Panc1 (cell line): ENCODE measurements around the gene RFX2.

Experiments used
- CTCF ChIP-seq: fragments of 450-650 bp; IDR thresholded peaks from 2 replicates; pipeline ENCODE4 v1.5.1; 2017; ENCODE audit warnings: mild to moderate bottlenecking
- POLR2AphosphoS5 ChIP-seq: IDR thresholded peaks from 2 replicates; pipeline ENCODE4 v1.6.1; 2012; ENCODE audit warnings: mild to moderate bottlenecking, low read depth, low read length, moderate library complexity
- SIN3A ChIP-seq: IDR thresholded peaks from 2 replicates; pipeline ENCODE4 v1.6.1; 2012; ENCODE audit warnings: low read depth, mild to moderate bottlenecking, low read length, moderate library complexity, borderline replicate concordance; ENCODE audit not compliant: insufficient read depth

DNA sequence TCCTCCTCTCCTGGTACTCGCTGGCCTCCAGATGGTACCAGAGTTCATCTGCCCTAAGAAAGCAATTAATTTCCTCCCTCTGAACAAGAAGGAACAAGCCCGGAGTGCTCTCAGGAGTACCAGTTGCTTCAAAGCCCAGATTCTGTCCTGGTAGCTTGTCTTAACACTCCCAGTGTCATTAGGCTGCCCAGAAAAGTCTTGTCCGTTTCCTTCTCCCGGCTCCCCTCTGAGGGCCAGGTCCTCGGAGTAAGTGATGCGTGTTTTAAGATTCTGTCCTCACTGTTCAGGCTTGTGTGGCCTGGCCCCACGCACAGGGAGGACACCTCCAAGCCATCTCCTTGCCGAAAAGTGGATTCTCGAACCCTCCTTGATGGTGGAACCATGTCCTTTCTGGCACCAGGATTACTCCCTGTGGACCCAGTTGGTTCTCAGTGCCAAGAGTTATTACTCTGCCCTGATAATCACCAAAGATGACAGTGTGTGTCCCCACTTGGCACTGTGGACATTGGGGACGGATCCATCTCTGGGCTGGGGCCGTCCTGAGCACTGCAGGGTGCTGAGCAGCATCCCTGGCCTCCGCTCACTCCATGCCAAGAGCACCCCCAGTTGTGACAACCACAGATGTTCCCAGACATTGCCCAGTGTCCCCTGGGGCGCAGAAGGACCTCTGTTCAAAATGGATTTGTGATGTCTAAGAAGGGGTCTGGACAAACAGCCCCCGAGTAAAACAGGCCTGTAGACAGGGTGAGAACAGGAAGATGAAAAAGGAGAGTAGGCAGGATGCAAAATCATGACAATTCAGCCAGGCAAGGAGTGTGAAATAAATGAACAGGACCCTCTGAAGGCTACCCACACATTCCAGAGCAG, 52.4 kb downstream of the RFX2 start:
- TF ChIP-seq POLR2AphosphoS5 (no peak), CTCF (no peak), SIN3A (no peak)
